ENCODE data around the gene NSG1. TPM values are rescaled to one million over a fixed set of nuclear protein-coding genes. Genes with fewer than 3 reads are reported as not detected.

The NSG1 gene
- total RNA-seq, 1 experiment from 2014 or later, result not detected

DNA sequence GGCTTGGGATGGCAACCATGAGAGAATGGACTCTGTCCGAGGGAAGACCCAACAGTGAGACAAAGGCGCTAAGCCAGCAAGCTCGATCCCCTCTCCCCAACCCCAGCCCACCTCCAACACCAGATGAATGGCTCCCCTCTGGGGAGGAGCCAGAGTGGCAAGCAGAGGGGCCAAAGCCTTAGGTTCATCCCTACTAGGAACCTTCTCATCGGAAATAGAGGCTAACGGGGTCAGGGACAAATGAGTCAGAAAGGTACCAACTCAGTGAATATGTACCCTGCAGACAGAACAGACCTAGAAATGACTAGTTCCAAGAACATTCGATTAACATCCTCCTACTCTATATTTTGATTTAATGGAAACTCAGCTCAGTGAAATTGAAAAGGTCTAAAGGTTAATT, 73.9 kb downstream of the NSG1 start:
- no peaks in the 10 kb centered on the region for H3K79me2 ChIP-seq (ENCODE audit: low read depth)
- no peak overlapping the region for H3K27ac ChIP-seq
- no peaks in the 10 kb centered on the region for H3K4me1 ChIP-seq (replicated peaks; ENCODE audit: insufficient read depth)
- no peaks in the 10 kb centered on the region; the same call in 1 of the 2 replicates for H3K36me3 ChIP-seq (ENCODE audit: low read depth)
- no peak for TF ChIP-seq EZH2 (IDR thresholded peaks at IDR 0.05; ENCODE audit: low read depth)
- TF ChIP-seq, protein P1, sequence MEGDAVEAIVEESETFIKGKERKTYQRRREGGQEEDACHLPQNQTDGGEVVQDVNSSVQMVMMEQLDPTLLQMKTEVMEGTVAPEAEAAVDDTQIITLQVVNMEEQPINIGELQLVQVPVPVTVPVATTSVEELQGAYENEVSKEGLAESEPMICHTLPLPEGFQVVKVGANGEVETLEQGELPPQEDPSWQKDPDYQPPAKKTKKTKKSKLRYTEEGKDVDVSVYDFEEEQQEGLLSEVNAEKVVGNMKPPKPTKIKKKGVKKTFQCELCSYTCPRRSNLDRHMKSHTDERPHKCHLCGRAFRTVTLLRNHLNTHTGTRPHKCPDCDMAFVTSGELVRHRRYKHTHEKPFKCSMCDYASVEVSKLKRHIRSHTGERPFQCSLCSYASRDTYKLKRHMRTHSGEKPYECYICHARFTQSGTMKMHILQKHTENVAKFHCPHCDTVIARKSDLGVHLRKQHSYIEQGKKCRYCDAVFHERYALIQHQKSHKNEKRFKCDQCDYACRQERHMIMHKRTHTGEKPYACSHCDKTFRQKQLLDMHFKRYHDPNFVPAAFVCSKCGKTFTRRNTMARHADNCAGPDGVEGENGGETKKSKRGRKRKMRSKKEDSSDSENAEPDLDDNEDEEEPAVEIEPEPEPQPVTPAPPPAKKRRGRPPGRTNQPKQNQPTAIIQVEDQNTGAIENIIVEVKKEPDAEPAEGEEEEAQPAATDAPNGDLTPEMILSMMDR (conservative IDR thresholded peaks at IDR 0.05), result no peak
- intact Hi-C loops (cut with micrococcal nuclease; ENCODE audit: unreplicated experiment), result no loop called here
- H3K4me2 ChIP-seq, result no peak overlapping the region
- no peaks in the 10 kb centered on the region for H3K27me3 ChIP-seq (ENCODE audit: insufficient read depth, low read depth)
- no peaks in the 10 kb centered on the region for H3K9me2 ChIP-seq (ENCODE audit: insufficient read depth)
- no peak for DNase-seq
- H3K4me3 ChIP-seq, result no peak overlapping the region
- no peaks in the 10 kb centered on the region for H3K9me3 ChIP-seq (ENCODE audit: insufficient read depth, low read depth)
- no TSS peak for BruUV-seq (replicated peaks)
- no peaks in the 10 kb centered on the region for H3F3A ChIP-seq (ENCODE audit: insufficient read depth, low read depth)
- ChIA-PET CTCF (no interaction called here), POLR2A (ENCODE audit: unreplicated experiment) (no interaction called here)
- no peaks in the 10 kb centered on the region for H4K20me1 ChIP-seq (ENCODE audit: insufficient read depth)
- no peak overlapping the region for H2AFZ ChIP-seq

DNA sequence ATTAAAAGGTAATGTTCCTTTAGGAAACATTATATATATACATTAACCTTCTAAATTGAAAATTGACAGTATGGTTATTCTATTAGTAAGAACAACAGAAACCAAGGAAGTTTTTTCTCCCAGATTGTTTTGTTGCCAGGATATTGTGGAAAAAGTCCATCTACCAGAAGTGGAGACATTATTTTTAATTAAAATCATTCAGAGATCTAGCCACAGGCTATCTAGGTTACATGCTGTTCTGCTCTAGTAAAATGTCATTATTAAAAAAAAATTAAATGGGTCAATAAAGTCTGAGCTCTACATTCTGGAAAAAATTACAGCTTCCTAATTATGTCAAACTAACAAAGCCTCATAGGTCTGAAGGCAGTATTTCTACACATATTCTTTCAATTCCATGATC, 74.3 kb downstream of the NSG1 start:
- no peak for DNase-seq
- no peaks in the 10 kb centered on the region for H3K4me1 ChIP-seq (replicated peaks; ENCODE audit: insufficient read depth)
- no peaks in the 10 kb centered on the region for H3K9me2 ChIP-seq (ENCODE audit: insufficient read depth)
- ChIA-PET POLR2A (ENCODE audit: unreplicated experiment) (no interaction called here), CTCF (no interaction called here)
- H3K27me3 ChIP-seq (ENCODE audit: insufficient read depth, low read depth), result no peaks in the 10 kb centered on the region
- intact Hi-C loops (cut with micrococcal nuclease; ENCODE audit: unreplicated experiment), result no loop called here
- no peaks in the 10 kb centered on the region; the same call in 1 of the 2 replicates for H3K36me3 ChIP-seq (ENCODE audit: low read depth)
- no TSS peak for BruUV-seq (replicated peaks)
- TF ChIP-seq EZH2 (IDR thresholded peaks at IDR 0.05; ENCODE audit: low read depth), result no peak
- TF ChIP-seq, protein P1 (conservative IDR thresholded peaks at IDR 0.05), result no peak
- no peaks in the 10 kb centered on the region for H3F3A ChIP-seq (ENCODE audit: insufficient read depth, low read depth)
- H3K27ac ChIP-seq, result no peak overlapping the region
- H3K9me3 ChIP-seq (ENCODE audit: insufficient read depth, low read depth), result no peaks in the 10 kb centered on the region
- no peaks in the 10 kb centered on the region for H3K79me2 ChIP-seq (ENCODE audit: low read depth)
- no peak overlapping the region for H3K4me3 ChIP-seq
- H3K4me2 ChIP-seq, result no peak overlapping the region
- no peak overlapping the region for H2AFZ ChIP-seq
- H4K20me1 ChIP-seq (ENCODE audit: insufficient read depth), result no peaks in the 10 kb centered on the region

DNA sequence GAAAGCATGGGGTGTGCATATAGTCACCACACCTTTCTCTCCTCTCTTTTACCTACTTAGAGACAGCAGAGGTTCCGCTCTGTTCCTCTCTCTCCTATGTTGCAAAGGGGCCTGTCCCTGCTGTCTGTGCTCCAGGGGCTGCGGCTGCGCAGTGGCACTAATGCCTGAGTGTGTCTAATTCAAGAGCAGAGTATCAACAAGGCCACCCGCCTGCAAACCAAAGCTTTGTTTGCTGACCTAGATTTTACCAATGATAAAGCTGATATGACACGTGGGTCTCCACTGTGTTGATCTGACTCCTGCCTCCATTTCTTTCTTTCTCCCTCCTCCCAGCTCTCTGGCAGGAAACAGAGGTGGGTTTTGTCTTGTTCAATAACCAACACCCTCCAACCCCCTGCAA, 74.9 kb downstream of the NSG1 start:
- Histone ChIP-seq H3K36me3 (ENCODE audit: low read depth) (no peaks in the 10 kb centered on the region; the same call in 1 of the 2 replicates), H2AFZ (no peak overlapping the region), H3F3A (ENCODE audit: insufficient read depth, low read depth) (no peaks in the 10 kb centered on the region), H3K9me3 (ENCODE audit: insufficient read depth, low read depth) (no peaks in the 10 kb centered on the region), H3K4me2 (no peak overlapping the region), H4K20me1 (ENCODE audit: insufficient read depth) (no peaks in the 10 kb centered on the region), H3K4me3 (no peak overlapping the region), H3K4me1 (replicated peaks; ENCODE audit: insufficient read depth) (no peaks in the 10 kb centered on the region), H3K27ac (no peak overlapping the region), H3K27me3 (ENCODE audit: insufficient read depth, low read depth) (no peaks in the 10 kb centered on the region), H3K79me2 (ENCODE audit: low read depth) (no peaks in the 10 kb centered on the region), H3K9me2 (ENCODE audit: insufficient read depth) (no peaks in the 10 kb centered on the region)
- POLR2A ChIA-PET (ENCODE audit: unreplicated experiment), result no interaction called here
- CTCF ChIA-PET, result no interaction called here
- DNase-seq, result no peak
- intact Hi-C loops (cut with micrococcal nuclease; ENCODE audit: unreplicated experiment), result no loop called here
- TF ChIP-seq, protein P1 (conservative IDR thresholded peaks at IDR 0.05), result no peak
- TF ChIP-seq EZH2 (IDR thresholded peaks at IDR 0.05; ENCODE audit: low read depth), result no peak
- BruUV-seq (replicated peaks), result no TSS peak
